ENCODE results near the gene ATOH8.

DNA sequence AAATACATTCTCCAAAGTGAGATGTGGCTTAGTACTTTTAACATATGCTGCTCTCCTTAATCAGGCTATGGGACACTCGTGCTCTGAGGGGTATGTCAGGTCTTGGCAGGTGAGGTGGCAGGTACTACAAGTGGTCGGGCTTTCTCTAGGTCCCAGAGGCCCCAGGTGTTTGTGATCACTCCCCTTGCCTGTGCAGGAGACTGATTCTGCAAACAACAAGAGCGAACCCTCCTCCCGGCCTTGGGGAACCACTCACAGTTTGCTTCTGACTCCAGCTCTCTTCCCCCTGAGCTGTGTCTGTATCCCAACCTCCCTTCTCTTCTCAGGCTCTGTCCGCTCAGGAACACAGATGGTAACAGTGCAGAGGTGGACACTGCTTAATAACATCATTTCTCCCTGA is 48.1 kb downstream of the ATOH8 start:
- no peak for TF ChIP-seq EZH2 (IDR thresholded peaks at IDR 0.05; ENCODE audit: borderline replicate concordance, low read depth, low read length, severe bottlenecking)
- no peak for TF ChIP-seq CTCF (IDR thresholded peaks at IDR 0.05; ENCODE audit: extremely low read depth in 1 of 2, insufficient read depth in 1 of 2, low read depth in 1 of 2, low read length in 2 of 2)
- no peak for TF ChIP-seq MYC (IDR thresholded peaks at IDR 0.05; ENCODE audit: low read depth, low read length)
- TF ChIP-seq POLR2A (IDR thresholded peaks at IDR 0.05; ENCODE audit: low read depth, low read length): no peak
- TF ChIP-seq POLR2AphosphoS5 (IDR thresholded peaks at IDR 0.05; ENCODE audit: insufficient read depth, low read depth, low read length): no peak
- no peak for TF ChIP-seq GATA2 (IDR thresholded peaks at IDR 0.05; ENCODE audit: insufficient read depth, insufficient read length, low read depth, low read length)
- TF ChIP-seq FOS (IDR thresholded peaks at IDR 0.05; ENCODE audit: borderline replicate concordance, insufficient read depth, low read length): no peak
- TF ChIP-seq JUN (IDR thresholded peaks at IDR 0.05; ENCODE audit: borderline replicate concordance, insufficient read depth, insufficient read length, low read depth): no peak

All from endothelial cell of umbilical vein (primary cell).